Activated naive CD4-positive, alpha-beta T cell treated with anti-CD3 and anti-CD28 coated beads, Interleukin-2, amount 50 U/mL, for 72 hours (primary cell): ENCODE data around the gene MANSC4. TPM values are rescaled to one million over a fixed set of nuclear protein-coding genes. Genes with fewer than 3 reads are reported as not detected.

Source experiments
- ATAC-seq, 2 donors: fragments of 150-1000 bp; cut with Tn5 transposase; 2 replicates each; pipeline ENCODE4 v1.10.0; 2021; ENCODE audit warnings: mild to moderate bottlenecking in 2 of 2, moderate library complexity in 2 of 2
- DNase-seq, 2 donors: peaks; one replicate each; pipeline ENCODE4 v3.0.0; 2021 to 2022; ENCODE audit warnings: low spot score in 2 of 2
- H3K27ac Mint-ChIP-seq, 2 donors: one replicate each; pipeline ENCODE4 v1.8.0; 2022; ENCODE audit warnings: mild to moderate bottlenecking in 2 of 2, mixed read lengths in 2 of 2
- H3K36me3 Mint-ChIP-seq, 2 donors: one replicate each; pipeline ENCODE4 v1.8.0; 2022; ENCODE audit warnings: mixed read lengths in 2 of 2
- H3K9me3 Mint-ChIP-seq, 2 donors: one replicate each; pipeline ENCODE4 v1.8.0; 2022; ENCODE audit warnings: mixed read lengths in 2 of 2
- total RNA-seq, 2 donors: library from RNA; stranded (reverse); gene quantifications; one replicate each; pipeline ENCODE4 v1.2.3, GENCODE V29; 2022

Gene MANSC4
- not detected for total RNA-seq

GRCh38 chr12:27779920-27780611 lies at the start of gene MANSC4, which contains the start of gene KLHL42:
TSS of gene MANSC4 (minus strand) at chr12:27780236. CDS start at chr12:27771276, 8,960 bp downstream.
TSS of gene KLHL42 (plus strand) at chr12:27780233. CDS start at chr12:27780331, 98 bp downstream.
- DNase-seq (peak; percentile 68 to 74), ATAC-seq (peak; percentile 88)
- H3K36me3 Mint-ChIP-seq: peaks cover 14 to 17% of the 10 kb centered on the region in 2 donors
- H3K27ac Mint-ChIP-seq: peak within 1 kb of the TSS; percentile 79 to 92
- H3K9me3 Mint-ChIP-seq: no peaks in the 10 kb centered on the region

GRCh38 chr12:27828196-27828595 lies 48.2 kb upstream of the MANSC4 start:
- no peak overlapping the region for H3K27ac Mint-ChIP-seq
- H3K36me3 Mint-ChIP-seq: no peaks in the 10 kb centered on the region
- ATAC-seq: no peak
- H3K9me3 Mint-ChIP-seq: no peaks in the 10 kb centered on the region
- DNase-seq: no peak

GRCh38 chr12:27826076-27826475 lies 46.0 kb upstream of the MANSC4 start:
- DNase-seq (no peak), ATAC-seq (no peak)
- Mint-ChIP-seq H3K9me3 (no peaks in the 10 kb centered on the region), H3K36me3 (no peaks in the 10 kb centered on the region), H3K27ac (no peak overlapping the region)

GRCh38 chr12:27824126-27824842 lies 44.2 kb upstream of the MANSC4 start:
- Mint-ChIP-seq H3K9me3 (no peaks in the 10 kb centered on the region), H3K27ac (peak overlapping the region; percentile 71 to 84), H3K36me3 (no peaks in the 10 kb centered on the region)
- ATAC-seq: peak in 1 of 2 donors; percentile 35
- DNase-seq: peak in 1 of 2 donors; percentile 28

- Mint-ChIP-seq H3K36me3 (no peaks in the 10 kb centered on the region), H3K27ac (peak overlapping the region; percentile 71 to 98), H3K9me3 (no peaks in the 10 kb centered on the region)
- DNase-seq (no peak), ATAC-seq (no peak)
Measured at GRCh38 chr12:27823038-27823437, 43.0 kb upstream of the MANSC4 start.

- no peaks in the 10 kb centered on the region for H3K9me3 Mint-ChIP-seq
- no peaks in the 10 kb centered on the region for H3K36me3 Mint-ChIP-seq
- peak overlapping the region; percentile 71 to 98 for H3K27ac Mint-ChIP-seq
- DNase-seq (peak; percentile 69 to 71), ATAC-seq (peak; percentile 86 to 95)
Measured at GRCh38 chr12:27822076-27822712, 42.2 kb upstream of the MANSC4 start.

GRCh38 chr12:27821259-27821973 lies 41.4 kb upstream of the MANSC4 start:
- Mint-ChIP-seq H3K36me3 (no peaks in the 10 kb centered on the region), H3K9me3 (no peaks in the 10 kb centered on the region), H3K27ac (peak overlapping the region in 1 of 2 donors; percentile 98)
- ATAC-seq: no peak
- DNase-seq: peak in 1 of 2 donors; percentile 69

- Mint-ChIP-seq H3K9me3 (no peaks in the 10 kb centered on the region), H3K27ac (no peak overlapping the region), H3K36me3 (no peaks in the 10 kb centered on the region)
- DNase-seq (no peak), ATAC-seq (no peak)
Measured at GRCh38 chr12:27820564-27820963, 40.5 kb upstream of the MANSC4 start.

- H3K36me3 Mint-ChIP-seq: no peaks in the 10 kb centered on the region
- ATAC-seq: no peak
- H3K27ac Mint-ChIP-seq: no peak overlapping the region
- H3K9me3 Mint-ChIP-seq: no peaks in the 10 kb centered on the region
- no peak for DNase-seq
Measured at GRCh38 chr12:27818401-27818918, 38.4 kb upstream of the MANSC4 start.

- H3K27ac Mint-ChIP-seq: no peak overlapping the region
- H3K36me3 Mint-ChIP-seq: no peaks in the 10 kb centered on the region
- H3K9me3 Mint-ChIP-seq: no peaks in the 10 kb centered on the region
- DNase-seq (no peak), ATAC-seq (no peak)
Measured at GRCh38 chr12:27817766-27818165, 37.7 kb upstream of the MANSC4 start.

GRCh38 chr12:27814851-27815591 lies 35.0 kb upstream of the MANSC4 start:
- DNase-seq (no peak), ATAC-seq (no peak)
- Mint-ChIP-seq H3K27ac (peak overlapping the region in 1 of 2 donors; percentile 81), H3K36me3 (no peaks in the 10 kb centered on the region), H3K9me3 (peaks cover 0 to 4% of the 10 kb centered on the region in 2 donors)

GRCh38 chr12:27814411-27814810 lies 34.4 kb upstream of the MANSC4 start:
- Mint-ChIP-seq H3K36me3 (no peaks in the 10 kb centered on the region), H3K9me3 (peaks cover 0 to 4% of the 10 kb centered on the region in 2 donors), H3K27ac (no peak overlapping the region)
- no peak for DNase-seq
- peak; percentile 20 to 48 for ATAC-seq

GRCh38 chr12:27812502-27812901 lies 32.5 kb upstream of the MANSC4 start:
- ATAC-seq (no peak), DNase-seq (no peak)
- H3K36me3 Mint-ChIP-seq: no peaks in the 10 kb centered on the region
- no peak overlapping the region for H3K27ac Mint-ChIP-seq
- peaks cover 3 to 9% of the 10 kb centered on the region in 2 donors for H3K9me3 Mint-ChIP-seq

- Mint-ChIP-seq H3K36me3 (no peaks in the 10 kb centered on the region), H3K27ac (no peak overlapping the region), H3K9me3 (peaks cover 3 to 9% of the 10 kb centered on the region in 2 donors)
- ATAC-seq (no peak), DNase-seq (no peak)
Measured at GRCh38 chr12:27810756-27811155, 30.7 kb upstream of the MANSC4 start.

- ATAC-seq: no peak
- no peaks in the 10 kb centered on the region for H3K36me3 Mint-ChIP-seq
- H3K9me3 Mint-ChIP-seq: peaks cover 3 to 9% of the 10 kb centered on the region in 2 donors
- no peak for DNase-seq
- H3K27ac Mint-ChIP-seq: no peak overlapping the region
Measured at GRCh38 chr12:27808841-27809240, 28.8 kb upstream of the MANSC4 start.
